Activated naive CD4-positive, alpha-beta T cell treated with anti-CD3 and anti-CD28 coated beads for 36 hours (primary cell): Measurements from ENCODE around the gene LEUTX. TPM values are rescaled to one million over a fixed set of nuclear protein-coding genes. Genes with fewer than 3 reads are reported as not detected.
A peak's percentile ranks its signal among the peaks of the same experiment; 100 is the strongest.

ENCODE experiments used
- CTCF ChIA-PET: fragments of 350-600 bp; sonication (Branson Sonifier 250); formaldehyde crosslinking; loops from one replicate; lab custom pipeline; 2021; ENCODE audit warnings: antibody characterized with exemption; lab: Charles Lee
- DNase-seq: peaks from one replicate; pipeline ENCODE4 v3.0.0-alpha.2; 2020
- H3K27ac Mint-ChIP-seq: one replicate; pipeline ENCODE4 v1.8.0; 2021; ENCODE audit warnings: mild to moderate bottlenecking, mixed read lengths
- H3K27me3 Mint-ChIP-seq: one replicate; pipeline ENCODE4 v1.8.0; 2021; ENCODE audit warnings: low read depth, mixed read lengths
- H3K36me3 Mint-ChIP-seq: one replicate; pipeline ENCODE4 v1.8.0; 2021; ENCODE audit warnings: low read depth, mixed read lengths
- H3K4me1 Mint-ChIP-seq: one replicate; pipeline ENCODE4 v1.8.0; 2021; ENCODE audit warnings: low read depth, mixed read lengths
- H3K4me3 Mint-ChIP-seq: one replicate; pipeline ENCODE4 v1.8.0; 2021; ENCODE audit warnings: mild to moderate bottlenecking, moderate library complexity, mixed read lengths
- H3K9me3 Mint-ChIP-seq: one replicate; pipeline ENCODE4 v1.8.0; 2021; ENCODE audit warnings: mixed read lengths
- intact Hi-C: fragments of 100-400 bp; cut with micrococcal nuclease; formaldehyde crosslinking; loops from one replicate; pipeline ENCODE4 v1.15.1; 2023
- total RNA-seq, 2 experiments: library from RNA; stranded (reverse); gene quantifications; one replicate each; pipeline ENCODE4 v1.2.3, GENCODE V29; 2021

LEUTX gene
- total RNA-seq = not detected

DNA sequence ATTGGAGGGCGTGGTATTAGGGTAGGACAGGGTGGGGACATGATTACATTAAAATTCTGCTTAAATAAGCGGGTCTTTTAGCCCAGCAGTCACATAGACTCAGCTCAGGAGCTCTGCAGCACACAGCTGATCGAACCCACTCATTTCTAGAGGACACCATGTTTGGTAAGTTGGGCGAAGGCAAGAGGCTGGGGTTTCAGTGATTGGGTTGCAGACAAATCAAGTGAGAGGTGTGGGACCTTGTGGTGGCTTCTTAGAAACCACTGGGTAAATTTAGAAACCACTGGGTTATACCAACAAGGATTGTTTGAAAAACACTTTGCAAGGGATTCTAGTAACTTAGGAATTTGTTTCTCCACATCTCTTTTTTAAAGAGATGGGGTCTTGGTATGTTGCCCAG is at the start of gene LEUTX:
LEUTX (plus strand) TSS at position 92 of the 400 bp plus-strand sequence; CDS start at position 159, 67 bp downstream.
- Mint-ChIP-seq H3K27me3 (peaks cover 1% of the 10 kb centered on the region), H3K9me3 (no peaks in the 10 kb centered on the region), H3K27ac (no peak within 1 kb of the TSS), H3K36me3 (no peaks in the 10 kb centered on the region), H3K4me3 (no peak within 1 kb of the TSS), H3K4me1 (no peaks in the 10 kb centered on the region)
- DNase-seq = no peak
- intact Hi-C loops = no loop called here
- CTCF ChIA-PET = interaction anchor here (0.8 kb wide), 1 partner anchor 14 kb away, joined by 3 read pairs; no protein-coding TSS in a partner anchor

- H3K27me3 Mint-ChIP-seq = no peaks in the 10 kb centered on the region
- no peak overlapping the region for H3K27ac Mint-ChIP-seq
- CTCF ChIA-PET = interaction anchor here (0.6 kb wide), 1 partner anchor 14 kb away, joined by 3 read pairs; no protein-coding TSS in a partner anchor
- no peaks in the 10 kb centered on the region for H3K4me1 Mint-ChIP-seq
- intact Hi-C loops = no loop called here
- H3K9me3 Mint-ChIP-seq = no peaks in the 10 kb centered on the region
- no peaks in the 10 kb centered on the region for H3K36me3 Mint-ChIP-seq
- no peak overlapping the region for H3K4me3 Mint-ChIP-seq
- DNase-seq = no peak
Measured at GRCh38 chr19:39729594-39729993, 49.1 kb upstream of the LEUTX start.

DNA sequence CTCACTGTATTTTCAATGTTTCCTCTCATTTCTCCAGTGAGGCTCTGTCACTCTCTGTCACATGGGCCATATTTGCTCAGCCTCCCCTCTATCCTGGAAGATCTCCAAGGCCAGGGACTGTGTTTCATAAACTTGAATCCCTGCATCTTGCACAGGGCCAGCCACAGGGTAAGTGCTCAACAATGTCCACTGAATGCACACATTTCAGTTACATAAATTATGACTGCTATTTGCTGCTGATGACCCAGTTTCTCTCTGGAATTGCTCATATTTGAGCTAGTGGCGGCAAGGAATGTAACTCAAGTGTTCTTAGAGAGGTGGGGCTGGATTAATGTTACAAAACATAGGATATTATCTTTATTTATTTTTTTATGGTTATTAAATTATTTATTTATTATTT is 47.0 kb upstream of the LEUTX start:
- Mint-ChIP-seq H3K36me3 (no peaks in the 10 kb centered on the region), H3K27me3 (no peaks in the 10 kb centered on the region), H3K4me3 (no peak overlapping the region), H3K9me3 (no peaks in the 10 kb centered on the region), H3K27ac (no peak overlapping the region), H3K4me1 (peaks cover 11% of the 10 kb centered on the region)
- CTCF ChIA-PET = no interaction called here
- no peak for DNase-seq
- intact Hi-C loops = no loop called here

- CTCF ChIA-PET = no interaction called here
- Mint-ChIP-seq H3K27me3 (no peaks in the 10 kb centered on the region), H3K4me1 (peaks cover 24% of the 10 kb centered on the region), H3K4me3 (no peak overlapping the region), H3K27ac (no peak overlapping the region), H3K36me3 (no peaks in the 10 kb centered on the region), H3K9me3 (no peaks in the 10 kb centered on the region)
- no peak for DNase-seq
- intact Hi-C loops = no loop called here
Measured at GRCh38 chr19:39733841-39734240, 44.8 kb upstream of the LEUTX start.

- Mint-ChIP-seq H3K27me3 (no peaks in the 10 kb centered on the region), H3K4me3 (no peak overlapping the region), H3K9me3 (no peaks in the 10 kb centered on the region), H3K36me3 (no peaks in the 10 kb centered on the region), H3K27ac (no peak overlapping the region), H3K4me1 (peaks cover 33% of the 10 kb centered on the region)
- intact Hi-C loops = loop anchor here (5.0 kb wide), 1 partner anchor 153 kb away; no protein-coding TSS in a partner anchor
- DNase-seq = no peak
- CTCF ChIA-PET = interaction anchor here (0.6 kb wide), 1 partner anchor 1492 kb away, joined by 3 read pairs; no protein-coding TSS in a partner anchor
Measured at GRCh38 chr19:39735688-39736087, 43.0 kb upstream of the LEUTX start.

DNA sequence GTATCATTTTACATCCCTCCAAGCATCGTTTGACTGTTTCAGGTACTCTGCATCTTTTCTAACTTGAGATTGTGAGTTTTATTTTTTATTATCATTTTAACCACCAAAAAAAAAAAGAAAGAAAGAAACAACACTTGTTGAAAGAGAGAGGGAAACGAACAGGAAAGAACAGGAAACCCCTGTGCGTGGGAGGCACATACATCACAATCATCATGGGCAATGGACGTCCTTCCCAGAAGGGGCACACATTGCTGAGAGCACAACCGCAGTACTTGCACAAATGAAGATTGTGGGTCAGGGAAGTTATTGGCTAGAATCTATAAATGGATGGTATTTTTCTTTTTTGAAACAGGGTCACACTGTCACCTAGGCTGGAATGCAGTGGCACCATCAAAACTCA is 42.6 kb upstream of the LEUTX start:
- peak; percentile 62 for DNase-seq
- CTCF ChIA-PET = interaction anchor here (0.6 kb wide), 1 partner anchor 1492 kb away, joined by 3 read pairs; no protein-coding TSS in a partner anchor
- no peak overlapping the region for H3K4me3 Mint-ChIP-seq
- no peaks in the 10 kb centered on the region for H3K27me3 Mint-ChIP-seq
- no peaks in the 10 kb centered on the region for H3K9me3 Mint-ChIP-seq
- H3K4me1 Mint-ChIP-seq = peaks cover 35% of the 10 kb centered on the region
- intact Hi-C loops = loop anchor here (5.0 kb wide), 1 partner anchor 154 kb away; no protein-coding TSS in a partner anchor
- no peaks in the 10 kb centered on the region for H3K36me3 Mint-ChIP-seq
- H3K27ac Mint-ChIP-seq = no peak overlapping the region

DNA sequence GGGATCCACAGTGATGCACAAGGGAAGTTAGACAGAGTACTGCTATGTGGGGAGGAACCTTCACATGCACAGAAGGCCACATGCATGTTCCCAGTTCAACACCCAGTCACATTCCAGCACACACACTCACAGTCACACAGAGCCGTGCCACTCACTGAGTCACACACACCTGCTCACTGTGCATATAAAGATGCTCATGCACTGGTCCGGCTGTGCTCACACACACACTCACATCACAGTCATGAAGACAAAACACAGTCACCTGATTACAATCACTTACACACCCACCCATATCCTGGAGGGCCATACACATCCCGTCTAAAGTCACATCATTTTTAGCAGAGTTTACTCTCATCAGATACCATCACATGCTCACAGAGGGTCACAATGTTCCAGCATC is 41.3 kb upstream of the LEUTX start:
- H3K36me3 Mint-ChIP-seq = no peaks in the 10 kb centered on the region
- CTCF ChIA-PET = no interaction called here
- H3K4me3 Mint-ChIP-seq = no peak overlapping the region
- intact Hi-C loops = loop anchor here (5.0 kb wide), 1 partner anchor 155 kb away; no protein-coding TSS in a partner anchor
- peaks cover 37% of the 10 kb centered on the region for H3K4me1 Mint-ChIP-seq
- H3K27ac Mint-ChIP-seq = no peak overlapping the region
- DNase-seq = peak; percentile 34
- H3K9me3 Mint-ChIP-seq = no peaks in the 10 kb centered on the region
- H3K27me3 Mint-ChIP-seq = no peaks in the 10 kb centered on the region

- Mint-ChIP-seq H3K36me3 (no peaks in the 10 kb centered on the region), H3K4me3 (no peak within 1 kb of the TSS), H3K4me1 (peaks cover 37% of the 10 kb centered on the region), H3K27ac (no peak within 1 kb of the TSS), H3K9me3 (no peaks in the 10 kb centered on the region), H3K27me3 (no peaks in the 10 kb centered on the region)
- intact Hi-C loops = loop anchor here (5.0 kb wide), 1 partner anchor 156 kb away; no protein-coding TSS in a partner anchor
- no peak for DNase-seq
- CTCF ChIA-PET = no interaction called here
Measured at GRCh38 chr19:39737891-39738290, 40.8 kb upstream of the LEUTX start, which contains the start of gene CLC. CLC (minus strand) TSS chr19:39738029; CDS start chr19:39737952, 77 bp downstream.

- intact Hi-C loops = loop anchor here (5.0 kb wide), 1 partner anchor 157 kb away; no protein-coding TSS in a partner anchor
- Mint-ChIP-seq H3K27ac (no peak overlapping the region), H3K9me3 (no peaks in the 10 kb centered on the region), H3K4me3 (no peak overlapping the region), H3K36me3 (no peaks in the 10 kb centered on the region), H3K4me1 (peaks cover 37% of the 10 kb centered on the region), H3K27me3 (no peaks in the 10 kb centered on the region)
- CTCF ChIA-PET = interaction anchor here (0.5 kb wide), 1 partner anchor 61 kb away, joined by 3 read pairs; no protein-coding TSS in a partner anchor
- DNase-seq = no peak
Measured at GRCh38 chr19:39738814-39739213, 39.8 kb upstream of the LEUTX start.

- Mint-ChIP-seq H3K27ac (peak overlapping the region; percentile 38), H3K27me3 (no peaks in the 10 kb centered on the region), H3K9me3 (no peaks in the 10 kb centered on the region), H3K36me3 (no peaks in the 10 kb centered on the region), H3K4me3 (peak overlapping the region; percentile 34), H3K4me1 (peaks cover 37% of the 10 kb centered on the region)
- intact Hi-C loops = no loop called here
- CTCF ChIA-PET = no interaction called here
- DNase-seq = no peak
Measured at GRCh38 chr19:39740395-39740794, 38.3 kb upstream of the LEUTX start.

- Mint-ChIP-seq H3K27me3 (no peaks in the 10 kb centered on the region), H3K9me3 (no peaks in the 10 kb centered on the region), H3K36me3 (no peaks in the 10 kb centered on the region), H3K4me1 (peaks cover 5% of the 10 kb centered on the region), H3K27ac (no peak overlapping the region), H3K4me3 (no peak overlapping the region)
- DNase-seq = no peak
- CTCF ChIA-PET = interaction anchor here (0.6 kb wide), 2 partner anchors 46 to 486 kb away, joined by 3 to 5 read pairs; no protein-coding TSS in a partner anchor
- intact Hi-C loops = no loop called here
Measured at GRCh38 chr19:39745643-39746042, 33.0 kb upstream of the LEUTX start.

DNA sequence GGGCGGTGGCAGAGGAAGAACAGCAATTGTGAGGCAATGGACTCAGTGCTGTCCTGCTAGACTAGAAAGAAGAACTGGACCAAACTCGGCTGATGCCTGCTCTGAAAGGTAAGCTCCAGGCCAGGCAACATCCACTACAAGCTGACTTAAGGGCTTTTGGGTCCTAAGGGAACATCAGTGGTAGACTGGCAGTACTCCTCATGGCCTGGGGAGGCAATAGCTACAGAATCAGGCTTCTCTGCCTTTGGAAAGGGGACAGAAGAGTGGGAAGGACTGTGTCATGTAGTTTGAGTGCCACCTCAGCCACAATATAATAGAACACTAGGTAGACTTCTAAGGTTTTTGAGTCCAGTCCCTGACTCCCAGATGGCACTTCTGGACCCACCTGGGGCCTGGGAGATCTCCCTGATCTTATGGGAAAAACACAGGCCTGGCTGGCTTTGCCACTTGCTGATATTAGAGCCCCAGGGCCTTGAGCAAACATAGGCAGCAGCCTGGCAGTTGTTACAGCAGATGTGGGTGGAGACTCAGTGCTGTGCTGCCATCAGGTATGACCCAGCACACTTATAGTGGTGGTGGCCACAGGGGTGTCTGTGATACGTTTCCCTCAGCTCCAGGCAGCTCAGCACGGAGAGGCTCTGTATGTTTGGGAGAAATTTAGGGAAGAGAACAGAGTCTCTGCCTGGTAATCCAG is 31.7 kb upstream of the LEUTX start:
- Mint-ChIP-seq H3K36me3 (no peaks in the 10 kb centered on the region), H3K9me3 (no peaks in the 10 kb centered on the region), H3K27me3 (no peaks in the 10 kb centered on the region), H3K4me3 (no peak overlapping the region), H3K27ac (no peak overlapping the region), H3K4me1 (no peaks in the 10 kb centered on the region)
- no peak for DNase-seq
- CTCF ChIA-PET = interaction anchor here (1.6 kb wide), 1 partner anchor 73 kb away, joined by 4 read pairs; no protein-coding TSS in a partner anchor
- intact Hi-C loops = no loop called here
